Measurements from ENCODE around the gene NMT1.
"Not testable (repeated sequence)": the region's sequence is repeated elsewhere in the genome, so short reads cannot be mapped to it uniquely, and the experiment has no call there.

The NMT1 gene

GRCh38 chr17:45118691-45119090 lies 57.6 kb downstream of the NMT1 start:
- no peak for DNase-seq (ENCODE audit: low spot score)

GRCh38 chr17:45119964-45120363 lies 58.8 kb downstream of the NMT1 start:
- DNase-seq (ENCODE audit: low spot score): no peak

- no peak for DNase-seq (ENCODE audit: low spot score)
Observed at GRCh38 chr17:45120558-45120957, 59.4 kb downstream of the NMT1 start.

- DNase-seq (ENCODE audit: low spot score): no peak
Observed at GRCh38 chr17:45121055-45121454, 59.9 kb downstream of the NMT1 start.

- DNase-seq (ENCODE audit: low spot score): no peak
Observed at GRCh38 chr17:45123076-45123770, 62.1 kb downstream of the NMT1 start.

- no peak for DNase-seq (ENCODE audit: low spot score)
Observed at GRCh38 chr17:45123930-45124796, 63.0 kb downstream of the NMT1 start.

GRCh38 chr17:45124797-45125122 lies 63.6 kb downstream of the NMT1 start:
- not testable (repeated sequence) for DNase-seq (ENCODE audit: low spot score)

- DNase-seq (ENCODE audit: low spot score): no peak
Observed at GRCh38 chr17:45125509-45125908, 64.4 kb downstream of the NMT1 start.

GRCh38 chr17:45127207-45127547 lies 66.1 kb downstream of the NMT1 start:
- DNase-seq (ENCODE audit: low spot score): no peak

GRCh38 chr17:45127548-45128300 lies 66.6 kb downstream of the NMT1 start:
- DNase-seq (ENCODE audit: low spot score): no peak

- no peak for DNase-seq (ENCODE audit: low spot score)
Observed at GRCh38 chr17:45128331-45128730, 67.2 kb downstream of the NMT1 start.

- DNase-seq (ENCODE audit: low spot score): no peak
Observed at GRCh38 chr17:45128989-45129388, 67.9 kb downstream of the NMT1 start.

GRCh38 chr17:45129426-45129939 lies 68.4 kb downstream of the NMT1 start:
- DNase-seq (ENCODE audit: low spot score): no peak

- DNase-seq (ENCODE audit: low spot score): no peak
Observed at GRCh38 chr17:45129940-45130680, 69.0 kb downstream of the NMT1 start.

- DNase-seq (ENCODE audit: low spot score): no peak
Observed at GRCh38 chr17:45130681-45131615, 69.8 kb downstream of the NMT1 start.

- DNase-seq (ENCODE audit: low spot score): peak; percentile 77
Observed at GRCh38 chr17:45131616-45132319, 70.7 kb downstream of the NMT1 start.

GRCh38 chr17:45132320-45132571 lies 71.1 kb downstream of the NMT1 start, which contains the start of gene PLCD3:
TSS of gene PLCD3 (minus strand) at chr17:45132515. CDS start at chr17:45132410, 105 bp downstream.
- no peak for DNase-seq (ENCODE audit: low spot score)

- DNase-seq (ENCODE audit: low spot score): peak; percentile 87
Observed at GRCh38 chr17:45132572-45133463, 71.7 kb downstream of the NMT1 start.

All from SK-N-DZ (cell line).